ENCODE results near the gene BAIAP2L2. TPM values are rescaled to one million over a fixed set of nuclear protein-coding genes. Genes with fewer than 3 reads are reported as not detected.

Gene BAIAP2L2
- total RNA-seq, 4 donors from 2014 or later = 0.13 to 1.1 (median 0.58) TPM

GRCh38 chr22:38066381-38067027, 44.0 kb downstream of the BAIAP2L2 start:
- Histone ChIP-seq H3K36me3 (peaks cover 35 to 82% (median 55%) of the 10 kb centered on the region in 4 donors), H3K4me3 (no peak overlapping the region), H3K27ac (replicated peaks in 1 of 4) (peak overlapping the region in 1 of 4 donors; percentile 26), H3K4me1 (peaks cover 30 to 42% (median 32%) of the 10 kb centered on the region in 4 donors), H3K27me3 (no peaks in the 10 kb centered on the region), H3K9me3 (no peaks in the 10 kb centered on the region)
- DNase-seq (ENCODE audit: extremely low spot score) = no peak
- intact Hi-C loops (cut with DNase I) = loop anchor here (5.0 kb wide), 1 partner anchor 41 kb away; no protein-coding TSS in a partner anchor
- WGBS = 80% methylated on average over 10 of the region's 13 CpGs
- no peak for TF ChIP-seq POLR2AphosphoS5 (IDR thresholded peaks at IDR 0.05)
- TF ChIP-seq CTCF (IDR thresholded peaks at IDR 0.05) = no peak
- TF ChIP-seq EP300 (IDR thresholded peaks at IDR 0.05) = no peak
- no peak for TF ChIP-seq POLR2A (IDR thresholded peaks at IDR 0.05; ENCODE audit: low read depth)

- H3K4me1 ChIP-seq = peaks cover 27 to 37% (median 30%) of the 10 kb centered on the region in 4 donors
- intact Hi-C loops (cut with DNase I) = loop anchor here (5.0 kb wide), 1 partner anchor 42 kb away; no protein-coding TSS in a partner anchor
- H3K9me3 ChIP-seq = no peaks in the 10 kb centered on the region
- TF ChIP-seq CTCF (IDR thresholded peaks at IDR 0.05) = no peak
- WGBS = 91% methylated on average over 7 of the region's 8 CpGs
- no peak overlapping the region for H3K4me3 ChIP-seq
- peaks cover 32 to 82% (median 51%) of the 10 kb centered on the region in 4 donors for H3K36me3 ChIP-seq
- no peaks in the 10 kb centered on the region for H3K27me3 ChIP-seq
- DNase-seq (ENCODE audit: extremely low spot score) = no peak
- H3K27ac ChIP-seq (replicated peaks in 1 of 4) = no peak overlapping the region
These were observed 44.9 kb downstream of the BAIAP2L2 start for GRCh38 chr22:38065539-38065938.

- H3K27ac ChIP-seq (replicated peaks in 1 of 4) = peak overlapping the region; percentile 46 to 75 (median 60)
- H3K9me3 ChIP-seq = no peaks in the 10 kb centered on the region
- peaks cover 29 to 77% (median 52%) of the 10 kb centered on the region in 4 donors for H3K36me3 ChIP-seq
- peak; percentile 46 for TF ChIP-seq EP300 (IDR thresholded peaks at IDR 0.05)
- peak in 1 of 2 donors; percentile 21 for TF ChIP-seq POLR2AphosphoS5 (IDR thresholded peaks at IDR 0.05)
- TF ChIP-seq POLR2A (IDR thresholded peaks at IDR 0.05; ENCODE audit: low read depth) = no peak
- no peak for TF ChIP-seq CTCF (IDR thresholded peaks at IDR 0.05)
- no peaks in the 10 kb centered on the region for H3K27me3 ChIP-seq
- no peak overlapping the region for H3K4me3 ChIP-seq
- no peak for DNase-seq (ENCODE audit: extremely low spot score)
- H3K4me1 ChIP-seq = peaks cover 5 to 16% (median 9%) of the 10 kb centered on the region in 4 donors
- intact Hi-C loops (cut with DNase I) = no loop called here
- 76% methylated on average over 6 of the region's 6 CpGs for WGBS
These were observed 47.7 kb downstream of the BAIAP2L2 start for GRCh38 chr22:38062791-38063190.

GRCh38 chr22:38056969-38057891, 53.3 kb downstream of the BAIAP2L2 start, which contains the start of gene PICK1:
Gene PICK1, plus strand, starts transcription at chr22:38057404. Its CDS starts 406 bp downstream, at chr22:38057810.
- peaks cover 18 to 28% (median 23%) of the 10 kb centered on the region in 4 donors for H3K4me1 ChIP-seq
- DNase-seq (ENCODE audit: extremely low spot score) = peak; percentile 97
- H3K27ac ChIP-seq (replicated peaks in 1 of 4) = peak within 1 kb of the TSS; percentile 81 to 90 (median 84)
- intact Hi-C loops (cut with DNase I) = loop anchor here (5.0 kb wide), 2 partner anchors 45 to 515 kb away; partner anchors contain the start of gene DMC1
- peak; percentile 74 to 86 for TF ChIP-seq POLR2AphosphoS5 (IDR thresholded peaks at IDR 0.05)
- TF ChIP-seq POLR2A (IDR thresholded peaks at IDR 0.05; ENCODE audit: low read depth) = no peak
- 4% methylated on average over 26 of the region's 47 CpGs for WGBS
- H3K27me3 ChIP-seq = peaks cover 0 to 8% (median 0%) of the 10 kb centered on the region in 4 donors
- H3K9me3 ChIP-seq = no peaks in the 10 kb centered on the region
- peak within 1 kb of the TSS; percentile 62 to 84 (median 68) for H3K4me3 ChIP-seq
- peaks cover 0 to 36% (median 18%) of the 10 kb centered on the region in 4 donors for H3K36me3 ChIP-seq
